ENCODE measurements around the gene AKR1C3.
"Not testable (repeated sequence)": the region's sequence is repeated elsewhere in the genome, so short reads cannot be mapped to it uniquely, and the experiment has no call there.

AKR1C3 gene

GRCh38 chr10:5090551-5090950 lies 3.7 kb upstream of the AKR1C3 start:
- no peak for DNase-seq (ENCODE audit: low read depth)
- no peak for TF ChIP-seq CTCF (IDR thresholded peaks at IDR 0.05; ENCODE audit: control insufficient read depth, insufficient read depth, low read depth, low read length, missing control alignments)
- H3K4me3 ChIP-seq (ENCODE audit: control insufficient read depth, low read depth, low read length): no peak overlapping the region

GRCh38 chr10:5091196-5091595 lies 3.0 kb upstream of the AKR1C3 start:
- TF ChIP-seq CTCF (IDR thresholded peaks at IDR 0.05; ENCODE audit: control insufficient read depth, insufficient read depth, low read depth, low read length, missing control alignments): no peak
- DNase-seq (ENCODE audit: low read depth): no peak
- no peak overlapping the region for H3K4me3 ChIP-seq (ENCODE audit: control insufficient read depth, low read depth, low read length)

- no peak overlapping the region for H3K4me3 ChIP-seq (ENCODE audit: control insufficient read depth, low read depth, low read length)
- DNase-seq (ENCODE audit: low read depth): no peak
- TF ChIP-seq CTCF (IDR thresholded peaks at IDR 0.05; ENCODE audit: control insufficient read depth, insufficient read depth, low read depth, low read length, missing control alignments): no peak
Measured at GRCh38 chr10:5092375-5092774, 1.8 kb upstream of the AKR1C3 start.

GRCh38 chr10:5092848-5093790 lies 1.1 kb upstream of the AKR1C3 start:
- no peak for TF ChIP-seq CTCF (IDR thresholded peaks at IDR 0.05; ENCODE audit: control insufficient read depth, insufficient read depth, low read depth, low read length, missing control alignments)
- H3K4me3 ChIP-seq (ENCODE audit: control insufficient read depth, low read depth, low read length): no peak overlapping the region
- DNase-seq (ENCODE audit: low read depth): no peak

- H3K4me3 ChIP-seq (ENCODE audit: control insufficient read depth, low read depth, low read length): no peak overlapping the region
- DNase-seq (ENCODE audit: low read depth): no peak
- TF ChIP-seq CTCF (IDR thresholded peaks at IDR 0.05; ENCODE audit: control insufficient read depth, insufficient read depth, low read depth, low read length, missing control alignments): no peak
Measured at GRCh38 chr10:5095687-5096086, 1.5 kb downstream of the AKR1C3 start.

GRCh38 chr10:5096108-5096507 lies 1.9 kb downstream of the AKR1C3 start:
- no peak for DNase-seq (ENCODE audit: low read depth)
- no peak overlapping the region for H3K4me3 ChIP-seq (ENCODE audit: control insufficient read depth, low read depth, low read length)
- no peak for TF ChIP-seq CTCF (IDR thresholded peaks at IDR 0.05; ENCODE audit: control insufficient read depth, insufficient read depth, low read depth, low read length, missing control alignments)

GRCh38 chr10:5102479-5102878 lies 8.3 kb downstream of the AKR1C3 start:
- not testable (repeated sequence) for H3K4me3 ChIP-seq (ENCODE audit: control insufficient read depth, low read depth, low read length); DNase-seq (ENCODE audit: low read depth)
